ENCODE data around the gene OGA. TPM values are rescaled to one million over a fixed set of nuclear protein-coding genes. Genes with fewer than 3 reads are reported as not detected.

Gene OGA
- total RNA-seq, 3 donors from 2014 or later (not counting 1 experiment from before 2014, with no cell fraction given), result 427 to 488 (median 481) TPM

GRCh38 chr10:101776161-101776817 is 42.0 kb downstream of the OGA start:
- WGBS (ENCODE audit: insufficient coverage), result 9% methylated on average over 59 of the region's 74 CpGs
- Mint-ChIP-seq H3K27ac (no peak overlapping the region), H3K27me3 (ENCODE audit: low read depth in 2 of 2) (peaks cover 51 to 58% of the 10 kb centered on the region in 2 donors), H3K4me3 (peak overlapping the region; percentile 76), H3K36me3 (no peaks in the 10 kb centered on the region), H3K9me3 (no peaks in the 10 kb centered on the region), H3K4me1 (peaks cover 14 to 39% of the 10 kb centered on the region in 2 donors)
- Histone ChIP-seq H3K4me3 (ENCODE audit: low read length) (no peak overlapping the region), H3K9me3 (ENCODE audit: control insufficient read depth, insufficient read depth, low read length) (no peaks in the 10 kb centered on the region), H3K27ac (ENCODE audit: low read length) (no peak overlapping the region), H3K27me3 (ENCODE audit: control insufficient read depth, insufficient read depth, low read length) (peaks cover 44% of the 10 kb centered on the region), H3K36me3 (ENCODE audit: control insufficient read depth, insufficient read depth, low read length) (no peaks in the 10 kb centered on the region), H3K4me1 (ENCODE audit: control insufficient read depth, insufficient read depth, low read length) (peaks cover 38% of the 10 kb centered on the region)
- peak in 1 of 3 donors; percentile 12 for ATAC-seq
- intact Hi-C loops (cut with micrococcal nuclease), result no loop called here
- no peak for TF ChIP-seq CTCF (IDR thresholded peaks at IDR 0.05)
- DNase-seq, result no peak

GRCh38 chr10:101775273-101776160 is 42.7 kb downstream of the OGA start, which contains the start of gene FGF8:
Gene FGF8 (minus strand): TSS chr10:101776114. CDS start chr10:101775900, 214 bp downstream.
- no peak within 1 kb of the TSS for H3K4me3 ChIP-seq (ENCODE audit: low read length)
- peaks cover 14 to 39% of the 10 kb centered on the region in 2 donors for H3K4me1 Mint-ChIP-seq
- no peak for TF ChIP-seq CTCF (IDR thresholded peaks at IDR 0.05)

GRCh38 chr10:101774589-101775272 is 43.5 kb downstream of the OGA start:
- Mint-ChIP-seq H3K27ac (no peak overlapping the region), H3K4me3 (no peak overlapping the region), H3K36me3 (no peaks in the 10 kb centered on the region), H3K27me3 (ENCODE audit: low read depth in 2 of 2) (peaks cover 58 to 61% of the 10 kb centered on the region in 2 donors), H3K4me1 (peaks cover 10 to 33% of the 10 kb centered on the region in 2 donors), H3K9me3 (no peaks in the 10 kb centered on the region)
- intact Hi-C loops (cut with micrococcal nuclease), result no loop called here
- H3K27me3 ChIP-seq (ENCODE audit: control insufficient read depth, insufficient read depth, low read length), result peaks cover 44% of the 10 kb centered on the region
- H3K9me3 ChIP-seq (ENCODE audit: control insufficient read depth, insufficient read depth, low read length), result no peaks in the 10 kb centered on the region
- DNase-seq (no peak), ATAC-seq (no peak)
- WGBS (ENCODE audit: insufficient coverage), result 8% methylated on average over 32 of the region's 32 CpGs
- TF ChIP-seq CTCF (IDR thresholded peaks at IDR 0.05), result no peak
- H3K27ac ChIP-seq (ENCODE audit: low read length), result no peak overlapping the region
- no peak overlapping the region for H3K4me3 ChIP-seq (ENCODE audit: low read length)
- peaks cover 22% of the 10 kb centered on the region for H3K4me1 ChIP-seq (ENCODE audit: control insufficient read depth, insufficient read depth, low read length)
- no peaks in the 10 kb centered on the region for H3K36me3 ChIP-seq (ENCODE audit: control insufficient read depth, insufficient read depth, low read length)

More at GRCh38 chr10:101775273-101776160, 42.7 kb downstream of the OGA start, which contains the start of gene FGF8:
- Histone ChIP-seq H3K36me3 (ENCODE audit: control insufficient read depth, insufficient read depth, low read length) (no peaks in the 10 kb centered on the region), H3K27me3 (ENCODE audit: control insufficient read depth, insufficient read depth, low read length) (peaks cover 44% of the 10 kb centered on the region), H3K27ac (ENCODE audit: low read length) (no peak within 1 kb of the TSS), H3K4me1 (ENCODE audit: control insufficient read depth, insufficient read depth, low read length) (peaks cover 30% of the 10 kb centered on the region), H3K9me3 (ENCODE audit: control insufficient read depth, insufficient read depth, low read length) (no peaks in the 10 kb centered on the region)
- WGBS (ENCODE audit: insufficient coverage), result 4% methylated on average over 84 of the region's 98 CpGs
- no peaks in the 10 kb centered on the region for H3K36me3 Mint-ChIP-seq
- H3K27me3 Mint-ChIP-seq (ENCODE audit: low read depth in 2 of 2), result peaks cover 54 to 60% of the 10 kb centered on the region in 2 donors
- no peaks in the 10 kb centered on the region for H3K9me3 Mint-ChIP-seq
- intact Hi-C loops (cut with micrococcal nuclease), result no loop called here
- ATAC-seq, result no peak
- H3K27ac Mint-ChIP-seq, result no peak within 1 kb of the TSS
- H3K4me3 Mint-ChIP-seq, result peak within 1 kb of the TSS; percentile 76
- DNase-seq, result no peak

All from natural killer cell (primary cell).